MCF 10A (cell line): Measurements from ENCODE around the gene CPSF4. TPM values are rescaled to one million over a fixed set of nuclear protein-coding genes. Genes with fewer than 3 reads are reported as not detected.

Source experiments
- BruUV-seq: library from RNA; stranded (reverse); fragments of 400-500 nt; replicated peaks from 2 replicates; lab custom pipeline; 2021; lab: Mats Ljungman, UMichigan
- CTCF ChIA-PET: fragments of 300-600 bp; sonication (Branson Sonifier 250); formaldehyde crosslinking; extraction: SDS; loops from one replicate; lab custom pipeline; 2021; ENCODE audit warnings: antibody characterized with exemption, inconsistent platforms; lab: Yijun Ruan, JAX
- POLR2A ChIA-PET: fragments of 300-600, 350-650 bp; sonication (Branson Sonifier 250); formaldehyde crosslinking; extraction: SDS; loops from one replicate; lab custom pipeline; 2020; ENCODE audit warnings: antibody characterized with exemption, inconsistent platforms; lab: Yijun Ruan, JAX
- DNase-seq: peaks from one replicate; pipeline ENCODE4 v3.0.0-alpha.2; 2018; ENCODE audit not compliant: unreplicated experiment
- H3K27ac Mint-ChIP-seq: one replicate; pipeline ENCODE4 v1.8.0; 2022; ENCODE audit warnings: mild to moderate bottlenecking, low read depth, mixed read lengths; ENCODE audit not compliant: unreplicated experiment
- H3K27me3 Mint-ChIP-seq: one replicate; pipeline ENCODE4 v1.8.0; 2022; ENCODE audit warnings: mixed read lengths; ENCODE audit not compliant: insufficient read depth, unreplicated experiment
- H3K36me3 Mint-ChIP-seq: one replicate; pipeline ENCODE4 v1.8.0; 2022; ENCODE audit warnings: mild to moderate bottlenecking, moderate library complexity, mixed read lengths; ENCODE audit not compliant: insufficient read depth, unreplicated experiment
- H3K4me1 Mint-ChIP-seq: one replicate; pipeline ENCODE4 v1.8.0; 2022; ENCODE audit warnings: mixed read lengths; ENCODE audit not compliant: insufficient read depth, unreplicated experiment
- H3K4me3 Mint-ChIP-seq: one replicate; pipeline ENCODE4 v1.8.0; 2022; ENCODE audit warnings: mild to moderate bottlenecking, moderate library complexity, mixed read lengths; ENCODE audit not compliant: unreplicated experiment
- H3K9me3 Mint-ChIP-seq: one replicate; pipeline ENCODE4 v1.8.0; 2022; ENCODE audit warnings: mixed read lengths; ENCODE audit not compliant: unreplicated experiment
- intact Hi-C: fragments of 100-400 bp; cut with micrococcal nuclease; formaldehyde crosslinking; loops from 2 replicates; pipeline ENCODE4 v1.14.1; 2022
- total RNA-seq: library from RNA; stranded (reverse); gene quantifications from 2 replicates; pipeline ENCODE4 v1.2.3, GENCODE V29; 2022
- TF ChIP-seq, protein P1 (sequence below): fragments of 200-600 bp; IDR thresholded peaks from one replicate; pipeline ENCODE4 v1.8.0; 2022; ENCODE audit warnings: antibody characterized with exemption, mild to moderate bottlenecking; ENCODE audit not compliant: unreplicated experiment

Gene CPSF4
- total RNA-seq, 1 experiment from 2014 or later, result 62.6 TPM

GRCh38 chr7:99457050-99457649, 18.4 kb downstream of the CPSF4 start:
- no peaks in the 10 kb centered on the region for H3K27me3 Mint-ChIP-seq
- no peak overlapping the region for H3K4me3 Mint-ChIP-seq
- H3K4me1 Mint-ChIP-seq, result peaks cover 12% of the 10 kb centered on the region
- no peak for DNase-seq
- no TSS peak for BruUV-seq
- no peak overlapping the region for H3K27ac Mint-ChIP-seq
- peaks cover 69% of the 10 kb centered on the region for H3K36me3 Mint-ChIP-seq
- POLR2A ChIA-PET, result interaction anchor here (0.7 to 3.0 kb wide), 3 partner anchors 8 to 48 kb away, joined by 3 to 18 read pairs (median 5); partner anchors contain the start of genes ATP5MF, BUD31 and PDAP1
- TF ChIP-seq, protein P1, sequence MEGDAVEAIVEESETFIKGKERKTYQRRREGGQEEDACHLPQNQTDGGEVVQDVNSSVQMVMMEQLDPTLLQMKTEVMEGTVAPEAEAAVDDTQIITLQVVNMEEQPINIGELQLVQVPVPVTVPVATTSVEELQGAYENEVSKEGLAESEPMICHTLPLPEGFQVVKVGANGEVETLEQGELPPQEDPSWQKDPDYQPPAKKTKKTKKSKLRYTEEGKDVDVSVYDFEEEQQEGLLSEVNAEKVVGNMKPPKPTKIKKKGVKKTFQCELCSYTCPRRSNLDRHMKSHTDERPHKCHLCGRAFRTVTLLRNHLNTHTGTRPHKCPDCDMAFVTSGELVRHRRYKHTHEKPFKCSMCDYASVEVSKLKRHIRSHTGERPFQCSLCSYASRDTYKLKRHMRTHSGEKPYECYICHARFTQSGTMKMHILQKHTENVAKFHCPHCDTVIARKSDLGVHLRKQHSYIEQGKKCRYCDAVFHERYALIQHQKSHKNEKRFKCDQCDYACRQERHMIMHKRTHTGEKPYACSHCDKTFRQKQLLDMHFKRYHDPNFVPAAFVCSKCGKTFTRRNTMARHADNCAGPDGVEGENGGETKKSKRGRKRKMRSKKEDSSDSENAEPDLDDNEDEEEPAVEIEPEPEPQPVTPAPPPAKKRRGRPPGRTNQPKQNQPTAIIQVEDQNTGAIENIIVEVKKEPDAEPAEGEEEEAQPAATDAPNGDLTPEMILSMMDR, result no peak
- CTCF ChIA-PET, result no interaction called here
- intact Hi-C loops, result no loop called here
- no peaks in the 10 kb centered on the region for H3K9me3 Mint-ChIP-seq

- TF ChIP-seq, protein P1, result no peak
- Mint-ChIP-seq H3K4me3 (no peak overlapping the region), H3K27ac (no peak overlapping the region), H3K4me1 (peaks cover 12% of the 10 kb centered on the region), H3K9me3 (no peaks in the 10 kb centered on the region), H3K36me3 (peaks cover 68% of the 10 kb centered on the region), H3K27me3 (no peaks in the 10 kb centered on the region)
- no peak for DNase-seq
- intact Hi-C loops, result no loop called here
- BruUV-seq, result no TSS peak
- CTCF ChIA-PET, result no interaction called here
- POLR2A ChIA-PET, result interaction anchor here (0.7 to 3.0 kb wide), 2 partner anchors 8 to 273 kb away, joined by 3 to 18 read pairs; partner anchors contain the start of gene ATP5MF
Observed at GRCh38 chr7:99457650-99458493, 19.1 kb downstream of the CPSF4 start.

GRCh38 chr7:99459087-99459486, 20.3 kb downstream of the CPSF4 start:
- intact Hi-C loops, result no loop called here
- Mint-ChIP-seq H3K27ac (peak overlapping the region; percentile 19), H3K9me3 (no peaks in the 10 kb centered on the region), H3K4me3 (no peak overlapping the region), H3K36me3 (peaks cover 69% of the 10 kb centered on the region), H3K27me3 (no peaks in the 10 kb centered on the region), H3K4me1 (peaks cover 17% of the 10 kb centered on the region)
- ChIA-PET POLR2A (interaction anchor here (0.7 kb wide), 1 partner anchor 78 kb away, joined by 3 read pairs; no protein-coding TSS in a partner anchor), CTCF (interaction anchor here (0.5 to 1.4 kb wide), 4 partner anchors 15 to 662 kb away, joined by 3 to 6 read pairs (median 3); partner anchors contain the start of genes CPSF4 and PTCD1)
- no TSS peak for BruUV-seq
- peak; percentile 36 for DNase-seq
- TF ChIP-seq, protein P1, result no peak

DNA sequence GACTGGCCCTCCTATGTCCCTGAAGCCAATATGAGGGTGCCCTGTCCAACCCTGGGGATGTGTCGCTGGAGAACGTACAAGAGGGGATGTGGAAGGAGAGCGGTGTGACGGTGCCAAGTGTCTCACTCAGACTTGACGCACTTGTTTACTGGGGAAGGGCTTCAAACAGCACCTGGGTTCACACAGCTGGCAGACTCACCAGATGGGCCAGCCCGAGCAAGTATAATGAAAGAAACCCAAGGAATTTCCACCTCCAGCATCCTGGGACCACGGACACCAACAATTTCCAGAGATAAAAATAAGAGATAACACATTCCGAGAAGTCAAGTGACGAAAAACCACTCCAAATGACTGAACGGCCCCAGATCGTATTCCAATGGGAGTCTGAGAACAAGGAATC, 21.9 kb downstream of the CPSF4 start:
- Mint-ChIP-seq H3K9me3 (no peaks in the 10 kb centered on the region), H3K36me3 (peaks cover 70% of the 10 kb centered on the region), H3K27me3 (no peaks in the 10 kb centered on the region), H3K27ac (no peak overlapping the region), H3K4me3 (no peak overlapping the region), H3K4me1 (peaks cover 13% of the 10 kb centered on the region)
- BruUV-seq, result no TSS peak
- TF ChIP-seq, protein P1, result no peak
- ChIA-PET CTCF (interaction anchor here (0.6 to 0.9 kb wide), 2 partner anchors 14 to 495 kb away, joined by 3 read pairs; no protein-coding TSS in a partner anchor), POLR2A (no interaction called here)
- no peak for DNase-seq
- intact Hi-C loops, result no loop called here
